Stomach (tissue), 4 donors: ENCODE data around the gene ACAD8.

Source experiments
- EP300 ChIP-seq: sonication (generic); formaldehyde crosslinking; IDR thresholded peaks from one replicate; pipeline ENCODE4 v1.6.1; 2017; ENCODE audit warnings: antibody characterized with exemption
- POLR2A ChIP-seq, 4 donors: fragments of 450-650 bp; IDR thresholded peaks; one replicate each; pipeline ENCODE4 v1.6.1; 2016; ENCODE audit warnings: antibody characterized with exemption in 4 of 4, control low read depth in 2 of 4, mild to moderate bottlenecking in 1 of 4, moderate library complexity in 1 of 4
- POLR2AphosphoS5 ChIP-seq, 3 donors: sonication (generic); formaldehyde crosslinking; IDR thresholded peaks; one replicate each; pipeline ENCODE4 v1.6.1; 2016; ENCODE audit warnings: antibody characterized with exemption in 3 of 3
- TF ChIP-seq, protein P1 (sequence below), 7 experiments: fragments of 450-650 bp in 4 of 7; fragments of 200-600 bp in 3 of 7; sonication (generic) in 3 of 7; IDR thresholded peaks; one replicate each; pipeline ENCODE4 v1.5.1; 2016 to 2019; ENCODE audit warnings: antibody characterized with exemption in 7 of 7, control low read depth in 2 of 7, mild to moderate bottlenecking in 1 of 7

DNA sequence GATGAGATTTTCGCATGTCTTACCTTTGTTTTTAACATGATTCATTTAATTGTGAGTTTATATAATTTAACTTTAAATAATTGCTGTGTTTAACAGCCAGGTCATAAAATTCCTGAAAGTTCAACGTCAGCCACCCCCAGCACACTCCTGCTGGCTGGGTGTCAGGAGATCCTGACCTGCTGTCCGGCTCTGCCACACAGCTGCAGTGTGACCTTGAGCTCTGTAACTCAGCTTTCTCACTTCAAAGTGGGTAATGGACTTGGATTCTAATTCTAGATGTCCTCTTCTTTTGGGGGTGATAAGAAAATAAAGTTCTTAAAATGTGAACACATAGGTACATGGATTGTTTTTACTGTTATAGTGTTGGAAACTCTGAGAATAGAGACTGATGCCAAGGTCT is 18.0 kb upstream of the ACAD8 start:
- TF ChIP-seq, protein P1, sequence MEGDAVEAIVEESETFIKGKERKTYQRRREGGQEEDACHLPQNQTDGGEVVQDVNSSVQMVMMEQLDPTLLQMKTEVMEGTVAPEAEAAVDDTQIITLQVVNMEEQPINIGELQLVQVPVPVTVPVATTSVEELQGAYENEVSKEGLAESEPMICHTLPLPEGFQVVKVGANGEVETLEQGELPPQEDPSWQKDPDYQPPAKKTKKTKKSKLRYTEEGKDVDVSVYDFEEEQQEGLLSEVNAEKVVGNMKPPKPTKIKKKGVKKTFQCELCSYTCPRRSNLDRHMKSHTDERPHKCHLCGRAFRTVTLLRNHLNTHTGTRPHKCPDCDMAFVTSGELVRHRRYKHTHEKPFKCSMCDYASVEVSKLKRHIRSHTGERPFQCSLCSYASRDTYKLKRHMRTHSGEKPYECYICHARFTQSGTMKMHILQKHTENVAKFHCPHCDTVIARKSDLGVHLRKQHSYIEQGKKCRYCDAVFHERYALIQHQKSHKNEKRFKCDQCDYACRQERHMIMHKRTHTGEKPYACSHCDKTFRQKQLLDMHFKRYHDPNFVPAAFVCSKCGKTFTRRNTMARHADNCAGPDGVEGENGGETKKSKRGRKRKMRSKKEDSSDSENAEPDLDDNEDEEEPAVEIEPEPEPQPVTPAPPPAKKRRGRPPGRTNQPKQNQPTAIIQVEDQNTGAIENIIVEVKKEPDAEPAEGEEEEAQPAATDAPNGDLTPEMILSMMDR (IDR thresholded peaks at IDR 0.05): no peak
- TF ChIP-seq POLR2AphosphoS5 (IDR thresholded peaks at IDR 0.05) (no peak), POLR2A (IDR thresholded peaks at IDR 0.05) (no peak), EP300 (no peak)
